CD4-positive, alpha-beta T cell treated with Interleukin-2 at 100 ng/mL for 4 hours (primary cell): ENCODE measurements around the gene ADARB2.
A peak's percentile ranks its signal among the peaks of the same experiment; 100 is the strongest.

Source experiments
- DNase-seq: peaks from one replicate; pipeline ENCODE4 v3.0.0-alpha.2; 2020; ENCODE audit warnings: low spot score

Gene ADARB2

GRCh38 chr10:1154531-1155295 lies 582.6 kb downstream of the ADARB2 start:
- no peak for DNase-seq

GRCh38 chr10:1153805-1154351 lies 583.4 kb downstream of the ADARB2 start:
- no peak for DNase-seq

- no peak for DNase-seq
These were observed 584.0 kb downstream of the ADARB2 start for GRCh38 chr10:1153251-1153763.

- DNase-seq, result no peak
These were observed 584.7 kb downstream of the ADARB2 start for GRCh38 chr10:1152386-1153250.

- no peak for DNase-seq
These were observed 586.0 kb downstream of the ADARB2 start for GRCh38 chr10:1151076-1152033.

GRCh38 chr10:1150638-1150955 lies 586.7 kb downstream of the ADARB2 start:
- no peak for DNase-seq

GRCh38 chr10:1149793-1150637 lies 587.3 kb downstream of the ADARB2 start:
- peak; percentile 33 for DNase-seq

- DNase-seq, result no peak
These were observed 588.3 kb downstream of the ADARB2 start for GRCh38 chr10:1148855-1149605.

GRCh38 chr10:1147810-1148209 lies 589.5 kb downstream of the ADARB2 start:
- no peak for DNase-seq

- no peak for DNase-seq
These were observed 594.7 kb downstream of the ADARB2 start for GRCh38 chr10:1142596-1142995.

GRCh38 chr10:1141701-1142100 lies 595.6 kb downstream of the ADARB2 start:
- no peak for DNase-seq

- DNase-seq, result no peak
These were observed 596.1 kb downstream of the ADARB2 start for GRCh38 chr10:1141261-1141660.

- DNase-seq, result no peak
These were observed 598.8 kb downstream of the ADARB2 start for GRCh38 chr10:1138529-1138928.

GRCh38 chr10:1137499-1138163 lies 599.7 kb downstream of the ADARB2 start:
- no peak for DNase-seq

- no peak for DNase-seq
These were observed 601.1 kb downstream of the ADARB2 start for GRCh38 chr10:1136268-1136667.

GRCh38 chr10:1134156-1134555 lies 603.2 kb downstream of the ADARB2 start:
- DNase-seq, result no peak

GRCh38 chr10:1133495-1134045 lies 603.8 kb downstream of the ADARB2 start:
- DNase-seq, result no peak

GRCh38 chr10:1132584-1132983 lies 604.7 kb downstream of the ADARB2 start:
- no peak for DNase-seq
